Endothelial cell of umbilical vein (primary cell): ENCODE measurements around the gene SMIM20. TPM values are rescaled to one million over a fixed set of nuclear protein-coding genes. Genes with fewer than 3 reads are reported as not detected.

Experiments
- BruUV-seq: library from RNA; stranded (reverse); fragments of 400-500 nt; replicated peaks from 2 replicates; lab custom pipeline; 2021; lab: Mats Ljungman, UMichigan
- CTCF ChIA-PET: fragments of 300-600, 350-600 bp; sonication (Branson Sonifier 250); formaldehyde crosslinking; loops from one replicate; lab custom pipeline; 2021; ENCODE audit warnings: antibody characterized with exemption, inconsistent platforms; lab: Charles Lee
- POLR2A ChIA-PET: fragments of 300-600, 350-600 bp; sonication (Branson Sonifier 250); formaldehyde crosslinking; loops from one replicate; lab custom pipeline; 2021; ENCODE audit warnings: antibody characterized with exemption, inconsistent platforms; lab: Charles Lee
- DNase-seq: peaks from one replicate; pipeline ENCODE4 v3.0.0-alpha.2; 2011; ENCODE audit warnings: low read depth, low spot score
- FAIRE-seq: peaks from 2 replicates; lab custom pipeline; 2011; peaks lifted over from hg19 to GRCh38; lab: Jason Lieb, UNC
- H2AFZ ChIP-seq: 2 replicates; pipeline ENCODE4 v1.6.0; 2012; ENCODE audit warnings: low read depth, low read length, control low read depth, inconsistent platforms
- H3K27ac ChIP-seq: 2 replicates; pipeline ENCODE4 v1.5.1; 2011; ENCODE audit warnings: low read depth, mild to moderate bottlenecking, control low read depth, low read length, moderate library complexity; ENCODE audit not compliant: insufficient read depth
- H3K27me3 ChIP-seq, 2 experiments: 2 replicates each; pipeline versions ENCODE4 v1.6.0 to v1.6.1; 2011; ENCODE audit warnings: low read length in 2 of 2, mixed read lengths in 1 of 2; ENCODE audit not compliant: control insufficient read depth in 2 of 2, insufficient read depth in 2 of 2
- H3K36me3 ChIP-seq, 2 experiments: 2 replicates in 1 of 2; 3 replicates in 1 of 2; pipeline ENCODE4 v1.5.1; 2011; ENCODE audit warnings: low read length in 2 of 2, mild to moderate bottlenecking in 1 of 2, moderate library complexity in 1 of 2; ENCODE audit not compliant: control insufficient read depth in 2 of 2, insufficient read depth in 2 of 2; ENCODE audit errors: extremely low read depth in 1 of 2
- H3K4me1 ChIP-seq: 3 replicates; pipeline ENCODE4 v1.5.1; 2011; ENCODE audit warnings: mild to moderate bottlenecking, low read length; ENCODE audit not compliant: control insufficient read depth, insufficient read depth; ENCODE audit errors: extremely low read depth
- H3K4me2 ChIP-seq: 2 replicates; pipeline ENCODE4 v1.6.1; 2011; ENCODE audit warnings: low read length, control low read depth, mixed read lengths; ENCODE audit not compliant: insufficient read depth
- H3K4me3 ChIP-seq, 3 experiments: fragments of 200-600 bp in 1 of 3; sonication (generic), shearing (Covaris generic) in 1 of 3; replicated peaks in 1 of 3; 2 replicates each; pipeline ENCODE4 v1.5.1; 2011 to 2016; ENCODE audit warnings: control low read depth in 3 of 3, low read length in 3 of 3, mild to moderate bottlenecking in 2 of 3, inconsistent platforms in 1 of 3, low read depth in 1 of 3, moderate library complexity in 1 of 3; ENCODE audit not compliant: insufficient read depth in 1 of 3
- H3K79me2 ChIP-seq: 2 replicates; pipeline ENCODE4 v1.6.0; 2012; ENCODE audit warnings: low read length, inconsistent platforms; ENCODE audit not compliant: control insufficient read depth, insufficient read depth
- H3K9ac ChIP-seq: replicated peaks from 2 replicates; pipeline ENCODE3; 2011; ENCODE audit warnings: low read length, control low read depth; ENCODE audit not compliant: insufficient read depth; ENCODE audit errors: extremely low read depth
- H3K9me1 ChIP-seq: replicated peaks from 3 replicates; pipeline ENCODE4 v1.6.0; 2011; ENCODE audit warnings: mild to moderate bottlenecking, low read length; ENCODE audit not compliant: control insufficient read depth, insufficient read depth; ENCODE audit errors: extremely low read depth
- H3K9me3 ChIP-seq: replicated peaks from 2 replicates; pipeline ENCODE4 v1.5.1; 2012; ENCODE audit warnings: low read length, inconsistent platforms; ENCODE audit not compliant: control insufficient read depth, insufficient read depth
- H4K20me1 ChIP-seq: replicated peaks from 2 replicates; pipeline ENCODE3; 2011; ENCODE audit warnings: mild to moderate bottlenecking, low read length; ENCODE audit not compliant: control insufficient read depth, insufficient read depth; ENCODE audit errors: extremely low read depth
- EZH2 ChIP-seq: IDR thresholded peaks from 2 replicates; pipeline ENCODE4 v1.6.1; 2012; ENCODE audit warnings: borderline replicate concordance, low read depth, mild to moderate bottlenecking, moderate library complexity, low read length, inconsistent platforms; ENCODE audit not compliant: severe bottlenecking
- FOS ChIP-seq: IDR thresholded peaks from 2 replicates; pipeline ENCODE4 v1.6.1; 2011; ENCODE audit warnings: mild to moderate bottlenecking, low read length, moderate library complexity, borderline replicate concordance; ENCODE audit not compliant: insufficient read depth
- GATA2 ChIP-seq: IDR thresholded peaks from 2 replicates; pipeline ENCODE4 v1.7.0; 2011; ENCODE audit warnings: low read depth, mild to moderate bottlenecking, moderate library complexity, mixed read lengths, low read length; ENCODE audit not compliant: insufficient read length, insufficient read depth
- JUN ChIP-seq: IDR thresholded peaks from 2 replicates; pipeline ENCODE4 v1.6.1; 2011; ENCODE audit warnings: borderline replicate concordance, low read depth; ENCODE audit not compliant: insufficient read length, insufficient read depth
- MAX ChIP-seq: IDR thresholded peaks from 2 replicates; pipeline ENCODE4 v1.6.1; 2011; ENCODE audit not compliant: insufficient read depth, insufficient read length
- MYC ChIP-seq: IDR thresholded peaks from one replicate; pipeline ENCODE4 v1.6.1; 2011; ENCODE audit warnings: mild to moderate bottlenecking, low read depth, low read length
- POLR2A ChIP-seq: IDR thresholded peaks from 2 replicates; pipeline ENCODE4 v1.6.1; 2012; ENCODE audit warnings: low read depth, mild to moderate bottlenecking, control low read depth, low read length
- POLR2AphosphoS5 ChIP-seq: IDR thresholded peaks from 2 replicates; pipeline ENCODE4 v1.6.1; 2012; ENCODE audit warnings: low read depth, mild to moderate bottlenecking, control low read depth, low read length, moderate library complexity; ENCODE audit not compliant: insufficient read depth
- dilution Hi-C: fragments of 300-500 bp; cut with MboI; formaldehyde crosslinking; loops from one replicate; pipeline ENCODE4 v1.15.0; 2019; ENCODE audit warnings: low sequenced_read_pairs; ENCODE audit not compliant: extremely low pct_ligation_motif_present
- intact Hi-C: fragments of 100-400 bp; cut with micrococcal nuclease; formaldehyde crosslinking; loops from one replicate; pipeline ENCODE4 v1.10.0; 2022
- polyA plus RNA-seq, 4 experiments: library from polyadenylated mRNA; depleted of rRNA in 3 of 4; stranded (reverse) in 3 of 4; unstranded in 1 of 4; fragments of >200 nt; gene quantifications; 2 replicates each; pipeline versions ENCODE4 v1.2.1 to v1.2.3, GENCODE V29; 2011 to 2012; ENCODE audit warnings: missing spikeins in 1 of 4
- total RNA-seq: library from RNA; stranded (reverse); gene quantifications from 2 replicates; pipeline ENCODE4 v1.2.3, GENCODE V29; 2021
- TF ChIP-seq, protein P1 (sequence below), 2 donors: IDR thresholded peaks; 1 replicate in 1 of 2; 2 replicates in 1 of 2; pipeline ENCODE4 v1.5.1; 2011; ENCODE audit warnings: low read length in 2 of 2, mild to moderate bottlenecking in 2 of 2, moderate library complexity in 2 of 2, control low read depth in 1 of 2, inconsistent platforms in 1 of 2, low read depth in 1 of 2; ENCODE audit not compliant: insufficient read depth in 1 of 2; ENCODE audit errors: extremely low read depth in 1 of 2

SMIM20 gene
- total and polyA plus RNA-seq, 2 donors (not counting 3 experiments of a cell fraction or from before 2014, with no cell fraction given), result 10.2 to 19.2 TPM

- no peak overlapping the region for H2AFZ ChIP-seq
- no peaks in the 10 kb centered on the region for H3K79me2 ChIP-seq
- H3K27me3 ChIP-seq, result no peaks in the 10 kb centered on the region
- ChIA-PET POLR2A (no interaction called here), CTCF (no interaction called here)
- TF ChIP-seq MYC (no peak), GATA2 (no peak), POLR2A (no peak), EZH2 (no peak), POLR2AphosphoS5 (no peak), FOS (no peak), MAX (no peak), JUN (no peak)
- TF ChIP-seq, protein P1, sequence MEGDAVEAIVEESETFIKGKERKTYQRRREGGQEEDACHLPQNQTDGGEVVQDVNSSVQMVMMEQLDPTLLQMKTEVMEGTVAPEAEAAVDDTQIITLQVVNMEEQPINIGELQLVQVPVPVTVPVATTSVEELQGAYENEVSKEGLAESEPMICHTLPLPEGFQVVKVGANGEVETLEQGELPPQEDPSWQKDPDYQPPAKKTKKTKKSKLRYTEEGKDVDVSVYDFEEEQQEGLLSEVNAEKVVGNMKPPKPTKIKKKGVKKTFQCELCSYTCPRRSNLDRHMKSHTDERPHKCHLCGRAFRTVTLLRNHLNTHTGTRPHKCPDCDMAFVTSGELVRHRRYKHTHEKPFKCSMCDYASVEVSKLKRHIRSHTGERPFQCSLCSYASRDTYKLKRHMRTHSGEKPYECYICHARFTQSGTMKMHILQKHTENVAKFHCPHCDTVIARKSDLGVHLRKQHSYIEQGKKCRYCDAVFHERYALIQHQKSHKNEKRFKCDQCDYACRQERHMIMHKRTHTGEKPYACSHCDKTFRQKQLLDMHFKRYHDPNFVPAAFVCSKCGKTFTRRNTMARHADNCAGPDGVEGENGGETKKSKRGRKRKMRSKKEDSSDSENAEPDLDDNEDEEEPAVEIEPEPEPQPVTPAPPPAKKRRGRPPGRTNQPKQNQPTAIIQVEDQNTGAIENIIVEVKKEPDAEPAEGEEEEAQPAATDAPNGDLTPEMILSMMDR (IDR thresholded peaks at IDR 0.05; ENCODE audit: extremely low read depth in 1 of 2, insufficient read depth in 1 of 2, low read depth in 1 of 2, low read length in 2 of 2), result no peak
- no peaks in the 10 kb centered on the region for H3K36me3 ChIP-seq
- FAIRE-seq (no peak), DNase-seq (no peak)
- H3K27ac ChIP-seq, result no peak overlapping the region
- no peak overlapping the region for H3K9ac ChIP-seq
- no peaks in the 10 kb centered on the region for H3K9me3 ChIP-seq
- H3K4me1 ChIP-seq, result no peaks in the 10 kb centered on the region
- no peak overlapping the region for H3K4me2 ChIP-seq
- intact Hi-C loops (no loop called here), dilution Hi-C loops (no loop called here)
- H3K9me1 ChIP-seq, result no peaks in the 10 kb centered on the region
- no TSS peak for BruUV-seq
- H3K4me3 ChIP-seq, result no peak overlapping the region
- H4K20me1 ChIP-seq, result no peaks in the 10 kb centered on the region
Measured at GRCh38 chr4:25930731-25931354, 16.8 kb downstream of the SMIM20 start.
